Smooth muscle cell (in vitro differentiated cells): Measurements from ENCODE around the gene FGF19. TPM values are rescaled to one million over a fixed set of nuclear protein-coding genes. Genes with fewer than 3 reads are reported as not detected.
A peak's percentile ranks its signal among the peaks of the same experiment; 100 is the strongest.

Experiments used
- DNase-seq: peaks from one replicate; lab custom pipeline; 2025; ENCODE audit not compliant: unreplicated experiment; lab: John Stamatoyannopoulos, UW
- H2AFZ ChIP-seq: fragments of 200-600 bp; sonication (generic); 2 replicates; pipeline ENCODE4 v1.6.0; 2016; ENCODE audit warnings: antibody characterized with exemption, low read depth, mild to moderate bottlenecking
- H3F3A ChIP-seq: fragments of 200-600 bp; sonication (generic); 2 replicates; pipeline ENCODE4 v1.6.0; 2017; ENCODE audit warnings: antibody characterized with exemption, low read depth
- H3K27ac ChIP-seq: fragments of 200-600 bp; sonication (generic); 2 replicates; pipeline ENCODE4 v1.5.1; 2016; ENCODE audit warnings: low read depth, mild to moderate bottlenecking
- H3K27me3 ChIP-seq: fragments of 200-600 bp; sonication (generic); 2 replicates; pipeline ENCODE4 v1.6.1; 2016; ENCODE audit warnings: low read depth, mild to moderate bottlenecking
- H3K36me3 ChIP-seq: fragments of 200-600 bp; sonication (generic); 2 replicates; pipeline ENCODE4 v1.5.1; 2016; ENCODE audit warnings: low read depth
- H3K4me1 ChIP-seq: fragments of 200-600 bp; sonication (generic); 2 replicates; pipeline ENCODE4 v1.5.1; 2016; ENCODE audit warnings: low read depth
- H3K4me2 ChIP-seq: fragments of 200-600 bp; sonication (generic); 2 replicates; pipeline ENCODE4 v1.6.0; 2016; ENCODE audit warnings: mild to moderate bottlenecking
- H3K4me3 ChIP-seq: fragments of 200-600 bp; sonication (generic); 2 replicates; pipeline ENCODE4 v1.5.1; 2016; ENCODE audit warnings: mild to moderate bottlenecking
- H3K79me2 ChIP-seq: fragments of 200-600 bp; sonication (generic); 2 replicates; pipeline ENCODE4 v1.6.0; 2016; ENCODE audit warnings: low read depth, mild to moderate bottlenecking
- H3K9ac ChIP-seq: fragments of 200-600 bp; sonication (generic); 2 replicates; pipeline ENCODE4 v1.6.0; 2016; ENCODE audit warnings: low read depth
- H3K9me3 ChIP-seq: fragments of 200-600 bp; sonication (generic); replicated peaks from 2 replicates; pipeline ENCODE4 v1.5.1; 2016; ENCODE audit warnings: low read depth
- H4K20me1 ChIP-seq: fragments of 200-600 bp; sonication (generic); 2 replicates; pipeline ENCODE4 v1.6.0; 2016; ENCODE audit warnings: low read depth
- CTCF ChIP-seq: fragments of 200-600 bp; sonication (generic); IDR thresholded peaks from 2 replicates; pipeline ENCODE4 v1.5.1; 2017; ENCODE audit warnings: borderline replicate concordance, mild to moderate bottlenecking, antibody characterized with exemption; ENCODE audit not compliant: insufficient read depth, poor library complexity, severe bottlenecking
- WGBS: methylation state at CpG from one replicate; pipeline ENCODE4 v1.1.7; 2016; ENCODE audit warnings: low lambda C conversion rate; 5-methylcytosine and 5-hydroxymethylcytosine counted together
- polyA plus RNA-seq: library from polyadenylated mRNA; unstranded; fragments of >200 nt; fragmentation: Nextera tagmentation; extraction: Ambion mirVana; gene quantifications from 2 replicates; pipeline ENCODE4 v1.2.1, GENCODE V29; 2016
- total RNA-seq: library from RNA; depleted of rRNA; stranded (reverse); fragments of >200 nt; gene quantifications from 2 replicates; pipeline ENCODE4 v1.2.3, GENCODE V29; 2014

Gene FGF19
- total and polyA plus RNA-seq, 2 experiments from 2014 or later: not detected

- WGBS: 72% methylated on average over 20 of the region's 20 CpGs
Observed at GRCh38 chr11:69705901-69706787, 2.3 kb upstream of the FGF19 start.

GRCh38 chr11:69705351-69705811 is 1.6 kb upstream of the FGF19 start:
- H3K9me3 ChIP-seq: no peaks in the 10 kb centered on the region
- H3K4me2 ChIP-seq: no peak overlapping the region
- H3K27me3 ChIP-seq: peaks cover 67% of the 10 kb centered on the region
- H3K79me2 ChIP-seq: no peaks in the 10 kb centered on the region
- WGBS: 29% methylated on average over 18 of the region's 18 CpGs
- no peak overlapping the region for H3K27ac ChIP-seq
- DNase-seq: no peak
- TF ChIP-seq CTCF: no peak
- H3K9ac ChIP-seq: no peak overlapping the region
- no peak overlapping the region for H2AFZ ChIP-seq
- no peak overlapping the region for H3K4me3 ChIP-seq
- H3F3A ChIP-seq: no peaks in the 10 kb centered on the region
- H4K20me1 ChIP-seq: no peaks in the 10 kb centered on the region
- peaks cover 36% of the 10 kb centered on the region for H3K4me1 ChIP-seq
- H3K36me3 ChIP-seq: no peaks in the 10 kb centered on the region

More at GRCh38 chr11:69705901-69706787, 2.3 kb upstream of the FGF19 start:
- H2AFZ ChIP-seq: no peak overlapping the region
- H3K27me3 ChIP-seq: peaks cover 63% of the 10 kb centered on the region
- H3K36me3 ChIP-seq: no peaks in the 10 kb centered on the region
- no peak overlapping the region for H3K4me2 ChIP-seq
- no peak overlapping the region for H3K27ac ChIP-seq
- no peak overlapping the region for H3K4me3 ChIP-seq
- H3K9me3 ChIP-seq: no peaks in the 10 kb centered on the region
- no peaks in the 10 kb centered on the region for H3K79me2 ChIP-seq
- H3K4me1 ChIP-seq: peaks cover 30% of the 10 kb centered on the region
- no peak for DNase-seq
- H3K9ac ChIP-seq: no peak overlapping the region
- no peak for TF ChIP-seq CTCF
- H3F3A ChIP-seq: no peaks in the 10 kb centered on the region
- no peaks in the 10 kb centered on the region for H4K20me1 ChIP-seq

GRCh38 chr11:69704508-69705253 is 859 bp upstream of the FGF19 start:
- H3K4me1 ChIP-seq: peaks cover 42% of the 10 kb centered on the region

More at GRCh38 chr11:69704508-69705253, 859 bp upstream of the FGF19 start:
- 6% methylated on average over 49 of the region's 63 CpGs for WGBS
- Histone ChIP-seq H2AFZ (no peak overlapping the region), H3K9me3 (no peaks in the 10 kb centered on the region), H3K4me2 (peak overlapping the region; percentile 79), H3F3A (no peaks in the 10 kb centered on the region), H3K9ac (no peak overlapping the region), H3K79me2 (no peaks in the 10 kb centered on the region), H3K4me3 (peak overlapping the region; percentile 32), H3K36me3 (no peaks in the 10 kb centered on the region), H3K27ac (no peak overlapping the region), H3K27me3 (peaks cover 67% of the 10 kb centered on the region), H4K20me1 (no peaks in the 10 kb centered on the region)
- peak; percentile 56 for TF ChIP-seq CTCF
- no peak for DNase-seq
